ENCODE results near the gene SF1. TPM values are rescaled to one million over a fixed set of nuclear protein-coding genes. Genes with fewer than 3 reads are reported as not detected.

Gene SF1
- total RNA-seq, 1 donor from 2014 or later, result 140 TPM

DNA sequence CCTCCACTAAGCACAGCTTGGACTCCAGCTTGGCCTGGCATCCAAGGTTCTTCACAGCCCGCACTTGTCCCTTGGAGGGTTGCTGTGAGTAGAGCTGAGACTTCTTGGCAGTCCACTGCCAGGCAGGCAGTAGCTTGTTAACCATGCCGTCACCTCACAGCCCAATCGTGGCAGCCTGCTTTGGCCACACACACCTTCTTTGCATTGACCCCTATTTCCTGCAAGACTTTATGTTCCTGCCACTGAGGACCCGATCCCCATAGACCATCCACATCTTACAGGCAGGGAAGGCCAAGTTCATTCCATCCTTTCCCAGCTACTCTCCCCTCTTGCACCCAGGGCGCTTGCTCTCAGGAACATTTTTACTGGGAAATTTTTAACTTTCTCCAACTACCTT, 16.1 kb downstream of the SF1 start:
- DNase-seq (ENCODE audit: low spot score), result no peak
- peak overlapping the region; percentile 87 for H3K27ac Mint-ChIP-seq
- Histone ChIP-seq H3K27ac (no peak overlapping the region), H3K4me3 (no peak overlapping the region), H3K4me2 (no peak overlapping the region), H3K9ac (no peak overlapping the region), H4K20me1 (ENCODE audit: low read depth) (peaks cover 73% of the 10 kb centered on the region), H3K79me2 (ENCODE audit: low read depth) (peaks cover 18% of the 10 kb centered on the region), H2AFZ (replicated peaks) (no peak overlapping the region), H3K27me3 (no peaks in the 10 kb centered on the region), H3K36me3 (peaks cover 3% of the 10 kb centered on the region), H3F3A (ENCODE audit: low read depth) (peaks cover 78% of the 10 kb centered on the region), H3K9me3 (ENCODE audit: low read depth) (no peaks in the 10 kb centered on the region), H3K4me1 (peaks cover 61% of the 10 kb centered on the region)
- H3K4me1 Mint-ChIP-seq, result peaks cover 76% of the 10 kb centered on the region
- TF ChIP-seq, protein P1, sequence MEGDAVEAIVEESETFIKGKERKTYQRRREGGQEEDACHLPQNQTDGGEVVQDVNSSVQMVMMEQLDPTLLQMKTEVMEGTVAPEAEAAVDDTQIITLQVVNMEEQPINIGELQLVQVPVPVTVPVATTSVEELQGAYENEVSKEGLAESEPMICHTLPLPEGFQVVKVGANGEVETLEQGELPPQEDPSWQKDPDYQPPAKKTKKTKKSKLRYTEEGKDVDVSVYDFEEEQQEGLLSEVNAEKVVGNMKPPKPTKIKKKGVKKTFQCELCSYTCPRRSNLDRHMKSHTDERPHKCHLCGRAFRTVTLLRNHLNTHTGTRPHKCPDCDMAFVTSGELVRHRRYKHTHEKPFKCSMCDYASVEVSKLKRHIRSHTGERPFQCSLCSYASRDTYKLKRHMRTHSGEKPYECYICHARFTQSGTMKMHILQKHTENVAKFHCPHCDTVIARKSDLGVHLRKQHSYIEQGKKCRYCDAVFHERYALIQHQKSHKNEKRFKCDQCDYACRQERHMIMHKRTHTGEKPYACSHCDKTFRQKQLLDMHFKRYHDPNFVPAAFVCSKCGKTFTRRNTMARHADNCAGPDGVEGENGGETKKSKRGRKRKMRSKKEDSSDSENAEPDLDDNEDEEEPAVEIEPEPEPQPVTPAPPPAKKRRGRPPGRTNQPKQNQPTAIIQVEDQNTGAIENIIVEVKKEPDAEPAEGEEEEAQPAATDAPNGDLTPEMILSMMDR (IDR thresholded peaks at IDR 0.05), result no peak
- TF ChIP-seq EZH2 (IDR thresholded peaks at IDR 0.05), result no peak
- H3K27me3 Mint-ChIP-seq (ENCODE audit: insufficient read depth, low read depth), result peaks cover 25% of the 10 kb centered on the region
- peaks cover 20% of the 10 kb centered on the region for H3K36me3 Mint-ChIP-seq
- H3K9me3 Mint-ChIP-seq, result no peaks in the 10 kb centered on the region
- H3K4me3 Mint-ChIP-seq, result peak overlapping the region; percentile 68

DNA sequence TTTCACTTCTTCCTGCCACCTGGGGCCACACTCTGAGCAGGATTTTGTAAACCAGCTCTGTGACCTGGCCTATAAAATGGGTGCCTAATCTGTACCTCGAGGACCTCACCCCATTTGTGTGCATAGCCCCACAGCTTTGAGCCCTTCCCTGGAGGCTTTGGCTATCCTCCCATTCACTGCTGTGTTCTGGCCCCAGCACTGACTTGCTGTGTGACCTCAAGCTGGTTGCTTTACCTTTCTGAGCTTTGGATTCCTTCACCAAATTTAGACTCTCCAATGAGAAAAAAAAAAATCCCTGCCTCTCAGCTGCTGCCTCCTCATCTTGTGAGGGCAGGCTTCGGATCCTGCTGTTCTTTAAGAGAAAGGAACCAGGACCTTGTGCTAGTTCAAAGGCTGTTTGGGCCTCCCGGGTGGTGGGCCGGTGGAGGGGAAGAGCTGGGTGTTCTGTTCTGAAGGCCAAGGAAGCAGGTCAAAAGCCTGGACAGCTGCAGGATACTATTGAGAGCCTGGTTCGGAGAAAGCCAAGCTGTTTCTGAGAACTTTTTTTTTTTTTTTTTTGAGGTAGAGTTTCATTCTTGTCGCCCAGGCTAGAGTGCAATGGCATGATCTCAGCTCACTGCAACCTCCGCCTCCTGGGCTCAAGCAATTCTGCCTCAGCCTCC, 17.5 kb downstream of the SF1 start:
- TF ChIP-seq, protein P1 (IDR thresholded peaks at IDR 0.05), result no peak
- no peak for TF ChIP-seq EZH2phosphoT487 (IDR thresholded peaks at IDR 0.05)
- Mint-ChIP-seq H3K27me3 (ENCODE audit: insufficient read depth, low read depth) (peaks cover 25% of the 10 kb centered on the region), H3K4me1 (peaks cover 70% of the 10 kb centered on the region), H3K4me3 (peak overlapping the region; percentile 58), H3K36me3 (peaks cover 16% of the 10 kb centered on the region), H3K27ac (peak overlapping the region; percentile 72), H3K9me3 (no peaks in the 10 kb centered on the region)
- no peaks in the 10 kb centered on the region for H3K36me3 ChIP-seq
- H3K27ac ChIP-seq, result no peak overlapping the region
- H3K27me3 ChIP-seq, result no peaks in the 10 kb centered on the region
- H3K4me1 ChIP-seq, result peaks cover 53% of the 10 kb centered on the region
- H3K79me2 ChIP-seq (ENCODE audit: low read depth), result peaks cover 11% of the 10 kb centered on the region
- no peak overlapping the region for H3K4me3 ChIP-seq
- H3K4me2 ChIP-seq, result no peak overlapping the region
- H2AFZ ChIP-seq (replicated peaks), result no peak overlapping the region
- H3F3A ChIP-seq (ENCODE audit: low read depth), result peaks cover 65% of the 10 kb centered on the region
- H3K9ac ChIP-seq, result no peak overlapping the region
- no peaks in the 10 kb centered on the region for H3K9me3 ChIP-seq (ENCODE audit: low read depth)
- DNase-seq (ENCODE audit: low spot score), result no peak
- H4K20me1 ChIP-seq (ENCODE audit: low read depth), result peaks cover 59% of the 10 kb centered on the region

DNA sequence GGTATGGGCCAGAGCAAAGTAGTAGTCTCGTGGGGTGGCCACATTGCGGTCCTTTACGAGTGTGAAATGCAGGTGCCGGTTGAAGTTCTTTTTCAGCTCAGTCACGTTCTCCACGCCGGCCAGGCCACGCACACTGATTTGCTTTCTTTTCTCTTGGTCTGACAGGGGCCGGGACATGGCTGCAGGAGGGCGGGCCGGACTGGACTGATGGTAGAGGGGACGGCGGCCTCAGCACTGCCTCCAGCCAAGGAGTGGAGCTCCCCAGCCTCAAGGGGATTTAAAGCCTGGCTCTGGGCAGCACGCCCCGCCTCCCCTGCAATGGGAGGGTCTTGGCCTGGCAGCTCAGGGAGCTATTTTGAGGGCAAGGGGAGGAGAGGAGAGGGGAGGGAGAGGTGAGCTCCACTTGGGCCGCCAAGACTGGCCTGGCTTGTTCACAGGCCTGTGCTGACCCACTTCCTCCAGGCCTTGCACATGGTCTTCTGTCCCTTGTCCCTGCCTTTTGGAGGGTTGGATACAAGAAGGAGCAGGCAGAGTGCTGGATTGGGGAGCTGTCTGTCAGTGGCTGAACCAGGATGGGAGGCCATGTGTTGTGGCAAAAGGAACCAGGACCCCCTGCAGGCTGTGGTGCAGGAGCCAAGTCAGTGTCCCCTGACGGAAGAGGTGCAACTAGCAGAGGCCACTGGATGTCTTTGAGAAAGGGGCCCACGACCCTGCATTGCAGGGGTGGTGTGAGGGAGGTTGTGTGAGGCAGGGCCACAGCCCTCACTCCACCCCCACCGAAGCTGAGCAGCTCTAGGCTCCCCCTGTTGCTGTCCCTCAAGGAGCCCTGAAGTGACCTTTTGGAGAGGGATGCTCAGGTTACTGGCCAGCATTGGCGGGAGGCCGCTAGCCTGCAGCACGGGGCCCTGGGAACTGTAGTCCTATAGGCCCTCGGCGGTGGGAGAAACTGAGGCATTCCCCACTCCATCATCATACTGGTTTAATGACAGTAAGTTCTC, 18.3 kb downstream of the SF1 start, which contains the start of gene PYGM:
Gene PYGM (minus strand): TSS at position 253 of the 998 bp plus-strand sequence. CDS start 76 bp downstream, at position 177.
- Mint-ChIP-seq H3K27ac (peak within 1 kb of the TSS; percentile 88), H3K27me3 (ENCODE audit: insufficient read depth, low read depth) (peaks cover 27% of the 10 kb centered on the region), H3K9me3 (no peaks in the 10 kb centered on the region), H3K4me1 (peaks cover 63% of the 10 kb centered on the region), H3K36me3 (peaks cover 13% of the 10 kb centered on the region), H3K4me3 (peak within 1 kb of the TSS; percentile 77)
- Histone ChIP-seq H3K79me2 (ENCODE audit: low read depth) (peaks cover 6% of the 10 kb centered on the region), H3F3A (ENCODE audit: low read depth) (peaks cover 57% of the 10 kb centered on the region), H3K4me1 (peaks cover 47% of the 10 kb centered on the region), H3K4me2 (peak within 1 kb of the TSS; percentile 64), H3K9me3 (ENCODE audit: low read depth) (no peaks in the 10 kb centered on the region), H3K9ac (no peak within 1 kb of the TSS), H3K36me3 (no peaks in the 10 kb centered on the region), H4K20me1 (ENCODE audit: low read depth) (peaks cover 51% of the 10 kb centered on the region), H3K27me3 (no peaks in the 10 kb centered on the region), H2AFZ (replicated peaks) (no peak within 1 kb of the TSS), H3K27ac (no peak within 1 kb of the TSS), H3K4me3 (no peak within 1 kb of the TSS)
- TF ChIP-seq EZH2 (IDR thresholded peaks at IDR 0.05) (no peak), EZH2phosphoT487 (IDR thresholded peaks at IDR 0.05) (no peak)
- TF ChIP-seq, protein P1 (IDR thresholded peaks at IDR 0.05), result no peak
- DNase-seq (ENCODE audit: low spot score), result peak; percentile 90

Data from neural progenitor cell (in vitro differentiated cells).